Colonic mucosa (tissue), 4 donors: ENCODE data around the gene ITGB7. TPM values are rescaled to one million over a fixed set of nuclear protein-coding genes. Genes with fewer than 3 reads are reported as not detected.

ENCODE experiments used
- DNase-seq: peaks from one replicate; pipeline ENCODE4 v3.0.0-alpha.2; 2020
- H3K27ac ChIP-seq: fragments of 200-600 bp; one replicate; pipeline ENCODE4 v1.8.0; 2021
- H3K27me3 ChIP-seq: fragments of 200-600 bp; one replicate; pipeline ENCODE4 v1.8.0; 2021
- H3K36me3 ChIP-seq: fragments of 200-600 bp; one replicate; pipeline ENCODE4 v1.8.0; 2021
- H3K4me1 ChIP-seq: fragments of 200-600 bp; one replicate; pipeline ENCODE4 v1.8.0; 2021; ENCODE audit warnings: mild to moderate bottlenecking
- H3K4me3 ChIP-seq: fragments of 200-600 bp; one replicate; pipeline ENCODE4 v1.8.0; 2021
- H3K9ac ChIP-seq, 2 donors: one replicate each; pipeline ENCODE4 v1.7.0; 2013; ENCODE audit warnings: control low read depth in 2 of 2, low read depth in 2 of 2, low read length in 2 of 2
- H3K9me3 ChIP-seq: fragments of 200-600 bp; one replicate; pipeline ENCODE4 v1.8.0; 2021
- CTCF ChIP-seq: fragments of 200-600 bp; IDR thresholded peaks from one replicate; pipeline ENCODE4 v1.8.0; 2022; ENCODE audit warnings: antibody characterized with exemption, mild to moderate bottlenecking
- intact Hi-C: fragments of 100-400 bp; cut with DNase I; formaldehyde crosslinking; loops from one replicate; pipeline ENCODE4 v1.14.1; 2022
- total RNA-seq, 2 donors: library from RNA; stranded (reverse); fragmentation: NEBNext Ultra II Directional in 1 of 2; extraction: Animal tissue kit (Norgen Biotek cat#: 25700) in 1 of 2; gene quantifications; one replicate each; pipeline ENCODE4 v1.2.1, GENCODE V29; 2021
- donor health status: healthy.
- donor health status: DM: no; HTN: no; CAD: no.
- donor health status: DM: no; HTN: no; CAD: no.

ITGB7 gene
- total RNA-seq, 2 donors from 2014 or later = 5.3 to 8.8 TPM

GRCh38 chr12:53227836-53228235, 20.8 kb upstream of the ITGB7 start:
- peaks cover 14% of the 10 kb centered on the region for H3K4me1 ChIP-seq
- intact Hi-C loops = no loop called here

GRCh38 chr12:53227341-53227740, 20.3 kb upstream of the ITGB7 start:
- H3K27me3 ChIP-seq = no peaks in the 10 kb centered on the region
- H3K9ac ChIP-seq = no peak overlapping the region
- H3K4me3 ChIP-seq = no peak overlapping the region
- no peak for TF ChIP-seq CTCF
- no peak for DNase-seq
- H3K9me3 ChIP-seq = no peaks in the 10 kb centered on the region
- H3K27ac ChIP-seq = no peak overlapping the region
- intact Hi-C loops = no loop called here
- no peaks in the 10 kb centered on the region for H3K36me3 ChIP-seq
- H3K4me1 ChIP-seq = peaks cover 9% of the 10 kb centered on the region

More at GRCh38 chr12:53227836-53228235, 20.8 kb upstream of the ITGB7 start:
- DNase-seq = no peak
- H3K9me3 ChIP-seq = no peaks in the 10 kb centered on the region
- no peak for TF ChIP-seq CTCF
- no peaks in the 10 kb centered on the region for H3K36me3 ChIP-seq
- H3K4me3 ChIP-seq = no peak overlapping the region
- H3K27me3 ChIP-seq = no peaks in the 10 kb centered on the region
- H3K9ac ChIP-seq = no peak overlapping the region
- H3K27ac ChIP-seq = no peak overlapping the region

- Histone ChIP-seq H3K4me3 (no peak overlapping the region), H3K36me3 (no peaks in the 10 kb centered on the region), H3K9me3 (no peaks in the 10 kb centered on the region), H3K27me3 (no peaks in the 10 kb centered on the region), H3K4me1 (peaks cover 8% of the 10 kb centered on the region), H3K27ac (no peak overlapping the region), H3K9ac (no peak overlapping the region)
- no peak for DNase-seq
- no peak for TF ChIP-seq CTCF
- intact Hi-C loops = no loop called here
Observed at GRCh38 chr12:53226815-53227214, 19.8 kb upstream of the ITGB7 start.

GRCh38 chr12:53225635-53226424, 18.8 kb upstream of the ITGB7 start:
- H3K27ac ChIP-seq = no peak overlapping the region
- TF ChIP-seq CTCF = no peak
- H3K4me1 ChIP-seq = peaks cover 5% of the 10 kb centered on the region
- no peak for DNase-seq
- intact Hi-C loops = no loop called here
- no peaks in the 10 kb centered on the region for H3K36me3 ChIP-seq
- no peaks in the 10 kb centered on the region for H3K9me3 ChIP-seq
- H3K4me3 ChIP-seq = no peak overlapping the region
- H3K27me3 ChIP-seq = no peaks in the 10 kb centered on the region
- peak overlapping the region in 1 of 2 donors; percentile 12 for H3K9ac ChIP-seq

- intact Hi-C loops = no loop called here
- no peaks in the 10 kb centered on the region for H3K9me3 ChIP-seq
- no peak for TF ChIP-seq CTCF
- no peak for DNase-seq
- peaks cover 5% of the 10 kb centered on the region for H3K4me1 ChIP-seq
- no peak overlapping the region for H3K4me3 ChIP-seq
- H3K27me3 ChIP-seq = no peaks in the 10 kb centered on the region
- H3K36me3 ChIP-seq = no peaks in the 10 kb centered on the region
- H3K27ac ChIP-seq = no peak overlapping the region
- H3K9ac ChIP-seq = peak overlapping the region in 1 of 2 donors; percentile 42
Observed at GRCh38 chr12:53224897-53225634, 18.0 kb upstream of the ITGB7 start.
